HepG2 (cell line): ENCODE data around the gene PHRF1. TPM values are rescaled to one million over a fixed set of nuclear protein-coding genes. Genes with fewer than 3 reads are reported as not detected.

Experiments used
- CCAR2 ChIP-seq: fragments of 200-400 bp; formaldehyde crosslinking; optimal IDR thresholded peaks from 2 replicates; pipeline ENCODE3; 2018; ENCODE audit warnings: low read depth, mild to moderate bottlenecking, low read length, moderate library complexity
- FOXP1 ChIP-seq, 2 experiments: fragments of 450-650 bp in 1 of 2; IDR thresholded peaks; 2 replicates each; pipeline ENCODE4 v1.6.1; 2017 to 2018; ENCODE audit warnings: antibody characterized with exemption in 1 of 2
- KDM1A ChIP-seq: IDR thresholded peaks from 2 replicates; pipeline ENCODE4 v1.6.1; 2016; ENCODE audit warnings: missing compliant biosample characterization
- MAFG ChIP-seq: sonication (generic); formaldehyde crosslinking; IDR thresholded peaks from 2 replicates; pipeline ENCODE4 v1.5.1; 2020; ENCODE audit warnings: mild to moderate bottlenecking, missing genetic modification reagents
- MNT ChIP-seq: fragments of 450-650 bp; IDR thresholded peaks from 2 replicates; pipeline ENCODE4 v1.6.1; 2016
- MXD1 ChIP-seq: sonication (generic); formaldehyde crosslinking; IDR thresholded peaks from 2 replicates; pipeline ENCODE4 v1.4.0; 2020; ENCODE audit warnings: mild to moderate bottlenecking, missing genetic modification reagents
- PTBP1 ChIP-seq: fragments of 200-400 bp; formaldehyde crosslinking; IDR thresholded peaks from 2 replicates; pipeline ENCODE4 v1.6.1; 2018; ENCODE audit warnings: low read length, low read depth; ENCODE audit not compliant: poor library complexity, severe bottlenecking
- SATB2 ChIP-seq: sonication (generic); formaldehyde crosslinking; IDR thresholded peaks from 2 replicates; pipeline ENCODE4 v1.5.0; 2020; ENCODE audit warnings: missing genetic modification reagents
- SMAD3 ChIP-seq: sonication (generic); formaldehyde crosslinking; IDR thresholded peaks from 2 replicates; pipeline ENCODE4 v1.4.0; 2020; ENCODE audit warnings: missing genetic modification reagents
- SYNCRIP ChIP-seq: fragments of 200-400 bp; formaldehyde crosslinking; IDR thresholded peaks from 2 replicates; pipeline ENCODE4 v1.6.1; 2018; ENCODE audit warnings: mild to moderate bottlenecking, low read depth, low read length; ENCODE audit not compliant: insufficient read depth
- TEAD3 ChIP-seq: optimal IDR thresholded peaks from 2 replicates; pipeline ENCODE3; 2016; ENCODE audit warnings: borderline replicate concordance
- TFDP2 ChIP-seq: sonication (generic); formaldehyde crosslinking; IDR thresholded peaks from 2 replicates; pipeline ENCODE4 v1.4.0; 2020; ENCODE audit warnings: missing genetic modification reagents
- THAP9 ChIP-seq: sonication (generic); formaldehyde crosslinking; IDR thresholded peaks from 2 replicates; pipeline ENCODE4; 2020; ENCODE audit warnings: missing genetic modification reagents, mild to moderate bottlenecking, borderline replicate concordance
- WIZ ChIP-seq: sonication (generic); formaldehyde crosslinking; IDR thresholded peaks from 2 replicates; pipeline ENCODE4 v1.5.1; 2020; ENCODE audit warnings: mild to moderate bottlenecking, missing genetic modification reagents
- ZFP36L1 ChIP-seq: sonication (generic); formaldehyde crosslinking; IDR thresholded peaks from 2 replicates; pipeline ENCODE4 v1.8.0; 2022; ENCODE audit warnings: mild to moderate bottlenecking, missing genetic modification reagents, moderate library complexity
- ZNF10 ChIP-seq: sonication (generic); formaldehyde crosslinking; IDR thresholded peaks from 2 replicates; pipeline ENCODE4 v1.4.0; 2020; ENCODE audit warnings: mild to moderate bottlenecking, low read depth, missing genetic modification reagents, borderline replicate concordance
- ZNF724P ChIP-seq: sonication (generic); formaldehyde crosslinking; IDR thresholded peaks from 2 replicates; pipeline ENCODE4 v1.8.0; 2022; ENCODE audit warnings: missing genetic modification reagents, borderline replicate concordance
- polyA plus RNA-seq, 8 experiments: library from polyadenylated mRNA; depleted of rRNA in 3 of 8; stranded (reverse) in 7 of 8; unstranded in 1 of 8; fragments of >200 nt; fragmentation: Illumina TruSeq in 4 of 8; extraction: Trizol in 4 of 8; gene quantifications; 2 replicates each; pipeline versions ENCODE4 v1.2.1 to v1.2.3, GENCODE V29; 2011 to 2016; ENCODE audit warnings: low read depth in 4 of 8, missing spikeins in 1 of 8, mixed read lengths in 1 of 8; ENCODE audit not compliant: insufficient read depth in 1 of 8
- total RNA-seq, 5 experiments: library from RNA; depleted of rRNA; stranded (reverse); fragments of >200 nt; fragmentation: Illumina TruSeq; extraction: Trizol; gene quantifications; 2 replicates each; pipeline ENCODE4 v1.2.3, GENCODE V29; 2016; ENCODE audit warnings: low read depth in 1 of 5

The PHRF1 gene
- total and polyA plus RNA-seq, 2 of the 13 experiments (the other 11 are each of a cell fraction or from before 2014, with no cell fraction given) = 8.2 to 16.7 TPM

- peak; percentile 84 for TF ChIP-seq MXD1 (CRISPR knock-in tag)
- no peak for TF ChIP-seq FOXP1 (IDR thresholded peaks at IDR 0.05)
- TF ChIP-seq FOXP1 (CRISPR knock-in tag; IDR thresholded peaks at IDR 0.05) = no peak
- TF ChIP-seq MAFG (CRISPR knock-in tag) = no peak
- peak; percentile 42; the same call in 1 of the 2 replicates for TF ChIP-seq ZFP36L1
- TF ChIP-seq KDM1A (CRISPR knock-in tag) = no peak
- 0 out of 2 replicates have a peak, but pooled peaks have one; percentile 50 for TF ChIP-seq ZNF724P
- TF ChIP-seq WIZ = no peak
- TF ChIP-seq ZNF10 = no peak
- TF ChIP-seq SATB2 (CRISPR knock-in tag) = no peak
- peak; percentile 47 for TF ChIP-seq TEAD3 (CRISPR knock-in tag)
- TF ChIP-seq THAP9 = peak; percentile 42; the same call in 1 of the 2 replicates
- TF ChIP-seq SYNCRIP = no peak
- no peak for TF ChIP-seq SMAD3 (CRISPR knock-in tag)
- peak; percentile 32 for TF ChIP-seq TFDP2 (CRISPR knock-in tag)
- no peak for TF ChIP-seq MNT
- no peak for TF ChIP-seq CCAR2
- peak; percentile 75 for TF ChIP-seq PTBP1
Measured at GRCh38 chr11:560305-561147, 15.7 kb upstream of the PHRF1 start, which contains the start of the genes LMNTD2 and RASSF7 (continued).
